ENCODE results near the gene CCL23. TPM values are rescaled to one million over a fixed set of nuclear protein-coding genes. Genes with fewer than 3 reads are reported as not detected.

Gene CCL23
- total RNA-seq, 1 experiment from 2014 or later: not detected

DNA sequence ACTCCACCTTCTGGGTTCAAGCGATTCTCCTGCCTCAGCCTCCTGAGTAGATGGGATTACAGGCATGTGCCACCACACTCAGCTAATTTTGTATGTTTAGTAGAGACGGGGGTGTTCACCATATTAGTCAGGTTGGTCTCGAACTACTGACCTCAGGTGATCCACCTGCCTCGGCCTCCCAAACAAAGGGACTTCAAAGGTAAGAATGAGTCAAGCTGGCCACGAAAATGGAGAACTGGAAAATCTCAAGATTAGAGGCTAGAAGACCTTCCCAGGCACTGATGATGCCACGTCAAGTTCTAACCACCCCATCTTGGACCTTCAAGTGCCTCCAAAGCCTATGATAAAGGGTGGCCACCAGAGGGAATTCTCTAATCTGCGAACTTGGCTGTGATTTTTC, 15.1 kb downstream of the CCL23 start:
- Histone ChIP-seq H3K27me3 (replicated peaks; ENCODE audit: insufficient read depth, low read depth, low read length, poor library complexity) (no peaks in the 10 kb centered on the region), H3K36me3 (ENCODE audit: insufficient read depth, low read length, poor library complexity, severe bottlenecking) (no peaks in the 10 kb centered on the region), H3K4me1 (ENCODE audit: insufficient read depth, low read length, poor library complexity, severe bottlenecking) (no peaks in the 10 kb centered on the region), H3K9me3 (ENCODE audit: low read depth, low read length, poor library complexity, severe bottlenecking) (no peaks in the 10 kb centered on the region), H3K27ac (ENCODE audit: low read depth, low read length, poor library complexity, severe bottlenecking) (no peak overlapping the region), H3K4me3 (ENCODE audit: low read depth, low read length, poor library complexity, severe bottlenecking) (no peak overlapping the region)
- no peak for TF ChIP-seq EZH2 (IDR thresholded peaks at IDR 0.05; ENCODE audit: borderline replicate concordance, low read depth, low read length, poor library complexity, severe bottlenecking)
- TF ChIP-seq, protein P1, sequence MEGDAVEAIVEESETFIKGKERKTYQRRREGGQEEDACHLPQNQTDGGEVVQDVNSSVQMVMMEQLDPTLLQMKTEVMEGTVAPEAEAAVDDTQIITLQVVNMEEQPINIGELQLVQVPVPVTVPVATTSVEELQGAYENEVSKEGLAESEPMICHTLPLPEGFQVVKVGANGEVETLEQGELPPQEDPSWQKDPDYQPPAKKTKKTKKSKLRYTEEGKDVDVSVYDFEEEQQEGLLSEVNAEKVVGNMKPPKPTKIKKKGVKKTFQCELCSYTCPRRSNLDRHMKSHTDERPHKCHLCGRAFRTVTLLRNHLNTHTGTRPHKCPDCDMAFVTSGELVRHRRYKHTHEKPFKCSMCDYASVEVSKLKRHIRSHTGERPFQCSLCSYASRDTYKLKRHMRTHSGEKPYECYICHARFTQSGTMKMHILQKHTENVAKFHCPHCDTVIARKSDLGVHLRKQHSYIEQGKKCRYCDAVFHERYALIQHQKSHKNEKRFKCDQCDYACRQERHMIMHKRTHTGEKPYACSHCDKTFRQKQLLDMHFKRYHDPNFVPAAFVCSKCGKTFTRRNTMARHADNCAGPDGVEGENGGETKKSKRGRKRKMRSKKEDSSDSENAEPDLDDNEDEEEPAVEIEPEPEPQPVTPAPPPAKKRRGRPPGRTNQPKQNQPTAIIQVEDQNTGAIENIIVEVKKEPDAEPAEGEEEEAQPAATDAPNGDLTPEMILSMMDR (conservative IDR thresholded peaks at IDR 0.05; ENCODE audit: low read depth, low read length): no peak
- BruUV-seq (replicated peaks): no TSS peak
- DNase-seq (ENCODE audit: low spot score): no peak
- POLR2A ChIA-PET (ENCODE audit: low non-redundant PET): no interaction called here
- CTCF ChIA-PET: no interaction called here
- intact Hi-C loops (cut with micrococcal nuclease; ENCODE audit: unreplicated experiment): loop anchor here (10.0 kb wide), 1 partner anchor 1328 kb away; no protein-coding TSS in a partner anchor

DNA sequence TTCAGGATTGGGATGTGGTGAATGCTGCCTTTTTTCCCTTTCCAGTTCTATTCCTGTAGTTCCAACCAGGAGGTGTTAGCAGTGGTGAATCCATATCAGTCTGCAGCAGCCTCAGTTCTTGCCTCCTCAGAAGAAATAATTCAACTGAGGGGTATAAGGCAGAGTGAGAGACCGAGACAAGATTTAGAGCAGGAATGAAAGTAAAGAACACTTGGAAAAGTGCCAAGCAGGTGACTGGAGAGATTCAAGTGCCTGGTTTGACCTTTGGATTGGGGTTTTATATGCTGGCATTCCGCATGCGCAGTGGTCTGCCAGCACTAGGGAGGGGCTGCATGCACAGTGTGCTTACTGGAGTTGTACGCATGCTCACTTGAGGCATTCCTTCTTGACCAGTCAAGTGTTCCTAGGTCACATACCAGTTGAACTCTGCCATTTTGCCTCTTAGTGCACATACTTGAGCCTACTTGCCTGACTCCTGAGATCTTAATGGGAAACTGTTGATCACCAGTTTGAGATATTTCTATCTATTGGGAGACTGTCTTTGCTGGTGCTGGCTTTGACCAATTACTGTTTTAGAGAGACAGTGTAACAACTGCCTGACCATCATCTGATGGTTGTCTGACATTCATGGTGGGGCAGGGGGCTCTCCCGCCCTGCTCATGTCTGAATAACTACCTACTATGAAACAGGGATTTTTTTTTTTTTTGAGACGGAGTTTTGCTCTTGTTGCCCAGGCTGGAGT, 15.7 kb downstream of the CCL23 start:
- Histone ChIP-seq H3K36me3 (ENCODE audit: insufficient read depth, low read length, poor library complexity, severe bottlenecking) (no peaks in the 10 kb centered on the region), H3K4me1 (ENCODE audit: insufficient read depth, low read length, poor library complexity, severe bottlenecking) (no peaks in the 10 kb centered on the region), H3K9me3 (ENCODE audit: low read depth, low read length, poor library complexity, severe bottlenecking) (no peaks in the 10 kb centered on the region), H3K4me3 (ENCODE audit: low read depth, low read length, poor library complexity, severe bottlenecking) (no peak overlapping the region), H3K27me3 (replicated peaks; ENCODE audit: insufficient read depth, low read depth, low read length, poor library complexity) (no peaks in the 10 kb centered on the region), H3K27ac (ENCODE audit: low read depth, low read length, poor library complexity, severe bottlenecking) (no peak overlapping the region)
- TF ChIP-seq, protein P1 (conservative IDR thresholded peaks at IDR 0.05; ENCODE audit: low read depth, low read length): no peak
- TF ChIP-seq EZH2 (IDR thresholded peaks at IDR 0.05; ENCODE audit: borderline replicate concordance, low read depth, low read length, poor library complexity, severe bottlenecking): no peak
- no TSS peak for BruUV-seq (replicated peaks)
- intact Hi-C loops (cut with micrococcal nuclease; ENCODE audit: unreplicated experiment): loop anchor here (10.0 kb wide), 1 partner anchor 1327 kb away; no protein-coding TSS in a partner anchor
- CTCF ChIA-PET: no interaction called here
- POLR2A ChIA-PET (ENCODE audit: low non-redundant PET): no interaction called here
- DNase-seq (ENCODE audit: low spot score): no peak

DNA sequence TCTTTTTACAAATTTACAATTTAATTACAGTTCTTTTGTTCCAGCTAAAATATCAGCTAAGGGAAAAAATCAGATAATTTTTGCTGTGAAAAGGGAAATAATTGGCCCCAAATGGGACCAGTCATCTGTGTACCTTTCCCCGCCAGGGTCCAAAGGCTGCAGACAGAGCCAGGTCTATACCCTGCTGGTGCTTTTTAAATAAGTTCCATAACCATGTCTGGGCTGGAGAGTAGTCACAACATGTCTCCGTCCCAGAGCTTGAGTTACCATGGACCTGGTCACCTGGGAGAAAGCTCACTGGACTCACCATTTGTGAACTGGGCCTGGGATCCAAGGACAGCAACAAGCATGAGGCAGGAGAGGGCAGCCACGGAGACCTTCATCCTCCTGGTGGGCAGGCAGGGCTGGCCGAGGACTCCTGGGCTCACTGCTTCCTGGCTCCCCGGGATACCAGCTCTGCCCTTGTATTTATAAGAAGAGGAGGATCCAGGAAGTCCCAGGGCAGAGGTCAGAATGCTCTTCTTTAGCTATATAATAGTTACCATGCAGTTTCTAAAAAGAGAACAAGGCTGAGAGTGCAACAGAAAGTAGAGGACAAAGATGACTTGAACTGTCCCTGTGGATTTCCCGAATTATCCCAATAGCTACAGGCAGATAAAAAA, 16.5 kb downstream of the CCL23 start, which contains the start of gene CCL15:
TSS of gene CCL15 (minus strand) at position 444 of the 662 bp plus-strand sequence. CDS start at position 383, 61 bp downstream.
- Histone ChIP-seq H3K36me3 (ENCODE audit: insufficient read depth, low read length, poor library complexity, severe bottlenecking) (no peaks in the 10 kb centered on the region), H3K4me3 (ENCODE audit: low read depth, low read length, poor library complexity, severe bottlenecking) (no peak within 1 kb of the TSS), H3K27me3 (replicated peaks; ENCODE audit: insufficient read depth, low read depth, low read length, poor library complexity) (no peaks in the 10 kb centered on the region), H3K27ac (ENCODE audit: low read depth, low read length, poor library complexity, severe bottlenecking) (no peak within 1 kb of the TSS), H3K9me3 (ENCODE audit: low read depth, low read length, poor library complexity, severe bottlenecking) (no peaks in the 10 kb centered on the region), H3K4me1 (ENCODE audit: insufficient read depth, low read length, poor library complexity, severe bottlenecking) (no peaks in the 10 kb centered on the region)
- TF ChIP-seq, protein P1 (conservative IDR thresholded peaks at IDR 0.05; ENCODE audit: low read depth, low read length): no peak
- no peak for TF ChIP-seq EZH2 (IDR thresholded peaks at IDR 0.05; ENCODE audit: borderline replicate concordance, low read depth, low read length, poor library complexity, severe bottlenecking)
- POLR2A ChIA-PET (ENCODE audit: low non-redundant PET): no interaction called here
- BruUV-seq (replicated peaks): no TSS peak
- no peak for DNase-seq (ENCODE audit: low spot score)
- CTCF ChIA-PET: no interaction called here
- intact Hi-C loops (cut with micrococcal nuclease; ENCODE audit: unreplicated experiment): loop anchor here (10.0 kb wide), 1 partner anchor 1326 kb away; no protein-coding TSS in a partner anchor

All from A673 (cell line).